Measurements from ENCODE around the gene BANK1.

Gene BANK1

DNA sequence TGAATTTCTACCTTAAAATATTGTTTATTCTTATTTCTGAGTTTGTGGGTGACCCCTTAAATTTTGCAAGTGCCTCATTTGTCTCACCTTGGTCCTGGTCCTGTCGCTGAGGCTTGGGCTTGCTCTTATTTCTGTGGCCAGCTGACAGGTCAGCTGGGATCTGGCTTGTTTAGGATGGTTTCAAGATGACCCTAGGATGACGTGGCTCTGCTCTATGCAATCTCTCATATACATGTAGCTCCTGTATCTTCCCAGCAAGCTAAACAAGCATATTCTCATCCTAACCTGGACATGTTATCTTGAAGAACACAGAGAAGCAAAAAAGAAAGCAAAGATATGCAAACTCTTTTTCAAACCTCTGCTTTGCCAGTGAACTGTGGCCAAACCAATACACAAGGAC lies 158.4 kb downstream of the BANK1 start:
- H3K36me3 ChIP-seq = no peaks in the 10 kb centered on the region
- H3K4me1 ChIP-seq = no peaks in the 10 kb centered on the region
- TF ChIP-seq, protein P1, sequence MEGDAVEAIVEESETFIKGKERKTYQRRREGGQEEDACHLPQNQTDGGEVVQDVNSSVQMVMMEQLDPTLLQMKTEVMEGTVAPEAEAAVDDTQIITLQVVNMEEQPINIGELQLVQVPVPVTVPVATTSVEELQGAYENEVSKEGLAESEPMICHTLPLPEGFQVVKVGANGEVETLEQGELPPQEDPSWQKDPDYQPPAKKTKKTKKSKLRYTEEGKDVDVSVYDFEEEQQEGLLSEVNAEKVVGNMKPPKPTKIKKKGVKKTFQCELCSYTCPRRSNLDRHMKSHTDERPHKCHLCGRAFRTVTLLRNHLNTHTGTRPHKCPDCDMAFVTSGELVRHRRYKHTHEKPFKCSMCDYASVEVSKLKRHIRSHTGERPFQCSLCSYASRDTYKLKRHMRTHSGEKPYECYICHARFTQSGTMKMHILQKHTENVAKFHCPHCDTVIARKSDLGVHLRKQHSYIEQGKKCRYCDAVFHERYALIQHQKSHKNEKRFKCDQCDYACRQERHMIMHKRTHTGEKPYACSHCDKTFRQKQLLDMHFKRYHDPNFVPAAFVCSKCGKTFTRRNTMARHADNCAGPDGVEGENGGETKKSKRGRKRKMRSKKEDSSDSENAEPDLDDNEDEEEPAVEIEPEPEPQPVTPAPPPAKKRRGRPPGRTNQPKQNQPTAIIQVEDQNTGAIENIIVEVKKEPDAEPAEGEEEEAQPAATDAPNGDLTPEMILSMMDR (IDR thresholded peaks at IDR 0.05; ENCODE audit: low read depth, low read length) = no peak

DNA sequence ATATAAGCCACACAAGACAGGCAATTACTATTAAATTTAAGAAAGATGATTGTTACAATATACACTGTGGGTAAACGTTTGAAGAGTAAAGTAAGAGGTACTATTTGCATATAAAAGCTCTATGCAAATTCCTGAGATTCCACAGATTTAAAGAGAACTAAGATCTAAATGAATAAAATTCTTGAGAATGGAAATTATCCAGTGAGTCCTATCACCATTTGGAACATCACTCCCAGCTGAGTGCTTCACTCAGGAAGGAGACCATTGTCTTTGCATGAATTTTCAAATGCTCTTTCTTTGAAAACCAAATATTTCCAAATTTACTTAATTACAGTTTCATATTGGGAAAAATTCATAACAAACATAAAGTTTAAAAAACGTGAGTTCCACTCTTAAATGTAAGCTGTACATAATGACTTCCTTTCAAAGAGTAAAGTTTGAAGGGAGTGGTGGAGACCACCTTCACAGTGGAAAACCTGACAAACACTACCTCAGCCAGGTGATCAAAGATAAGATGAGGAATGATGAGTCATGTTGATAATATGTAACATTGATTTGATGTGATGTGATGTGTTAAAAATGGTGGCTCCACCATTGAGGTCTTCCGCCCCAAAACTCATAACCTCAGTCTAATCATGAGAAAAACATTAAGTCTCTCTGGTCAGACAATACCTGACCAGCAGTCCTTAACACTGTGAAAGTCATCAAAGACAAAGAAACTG lies 159.9 kb downstream of the BANK1 start:
- Histone ChIP-seq H3K27me3 (no peaks in the 10 kb centered on the region), H3K4me3 (ENCODE audit: low read depth, low read length) (no peak overlapping the region), H3K9me3 (no peaks in the 10 kb centered on the region), H3K4me1 (peaks cover 4% of the 10 kb centered on the region; the same call in 1 of the 2 replicates), H3K36me3 (no peaks in the 10 kb centered on the region)
- DNase-seq = no peak
- TF ChIP-seq, protein P1 (IDR thresholded peaks at IDR 0.05; ENCODE audit: low read depth, low read length) = no peak

More for the DNA sequence above, 158.4 kb downstream of the BANK1 start:
- Histone ChIP-seq H3K4me3 (ENCODE audit: low read depth, low read length) (no peak overlapping the region), H3K27me3 (no peaks in the 10 kb centered on the region), H3K9me3 (no peaks in the 10 kb centered on the region)
- no peak for DNase-seq

DNA sequence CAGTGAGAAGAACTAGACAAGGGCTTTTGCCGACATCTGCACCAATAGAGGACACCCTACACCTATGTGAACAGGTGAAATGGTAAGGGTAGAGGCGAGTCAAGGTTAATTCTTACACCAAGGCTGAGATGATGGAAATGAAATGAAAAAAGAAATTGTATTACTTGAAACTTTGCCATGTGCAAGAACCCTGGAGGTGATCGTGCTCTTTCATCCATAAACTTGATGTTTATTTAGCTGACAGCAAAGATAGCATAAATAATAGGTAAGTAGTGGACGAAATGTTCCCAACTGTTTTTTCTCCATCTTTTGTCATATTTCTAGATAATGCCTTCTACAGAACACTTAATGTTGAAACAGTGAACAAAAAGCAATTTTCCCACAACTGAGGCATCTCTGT lies 162.5 kb downstream of the BANK1 start:
- Histone ChIP-seq H3K4me1 (peaks cover 7% of the 10 kb centered on the region), H3K9me3 (no peaks in the 10 kb centered on the region), H3K36me3 (no peaks in the 10 kb centered on the region), H3K27me3 (no peaks in the 10 kb centered on the region), H3K4me3 (ENCODE audit: low read depth, low read length) (no peak overlapping the region)
- TF ChIP-seq, protein P1 (IDR thresholded peaks at IDR 0.05; ENCODE audit: low read depth, low read length) = no peak
- DNase-seq = no peak

DNA sequence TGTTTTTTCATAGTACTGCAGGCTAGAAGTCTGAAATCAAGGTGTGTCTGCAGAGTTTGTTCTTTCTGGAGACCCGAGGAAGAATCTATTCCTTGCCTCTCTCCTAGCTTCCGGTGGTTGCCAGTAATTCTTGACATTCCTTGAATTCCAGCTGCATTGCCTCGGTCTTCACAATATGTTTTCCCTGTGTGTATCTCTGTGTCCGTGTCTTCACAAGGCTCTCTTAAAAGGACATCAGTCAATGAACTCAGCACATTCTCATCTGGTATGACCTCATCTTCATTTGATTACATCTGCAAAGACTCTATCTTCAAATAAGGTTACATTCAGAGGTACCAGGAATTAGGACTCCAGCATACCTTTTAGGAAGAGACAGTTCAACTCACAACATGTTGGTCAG lies 163.4 kb downstream of the BANK1 start:
- TF ChIP-seq, protein P1 (IDR thresholded peaks at IDR 0.05; ENCODE audit: low read depth, low read length) = no peak
- peaks cover 7% of the 10 kb centered on the region for H3K4me1 ChIP-seq

DNA sequence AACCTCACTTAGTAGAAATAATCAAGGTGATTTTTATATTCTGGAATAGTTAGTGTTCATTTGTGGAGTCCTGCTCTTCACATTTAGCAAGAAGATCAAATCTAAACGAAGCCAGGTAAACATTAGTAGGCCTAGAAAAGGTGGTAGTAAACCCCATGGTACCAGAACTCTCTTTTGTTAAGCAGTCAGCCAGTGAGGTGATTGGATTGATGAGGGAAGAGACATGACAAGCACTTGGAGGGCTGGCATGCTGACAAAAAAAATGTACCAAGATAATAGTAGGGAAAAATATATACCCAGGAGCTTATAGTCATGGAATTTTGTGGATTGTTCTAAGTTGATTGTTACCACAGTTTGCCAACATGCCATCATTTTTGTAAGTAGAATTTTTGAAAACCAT lies 163.8 kb downstream of the BANK1 start:
- Histone ChIP-seq H3K9me3 (no peaks in the 10 kb centered on the region), H3K27me3 (no peaks in the 10 kb centered on the region), H3K36me3 (no peaks in the 10 kb centered on the region), H3K4me3 (ENCODE audit: low read depth, low read length) (no peak overlapping the region), H3K4me1 (peaks cover 7% of the 10 kb centered on the region)
- TF ChIP-seq, protein P1 (IDR thresholded peaks at IDR 0.05; ENCODE audit: low read depth, low read length) = no peak
- DNase-seq = no peak

More for the DNA sequence above, 163.4 kb downstream of the BANK1 start:
- Histone ChIP-seq H3K36me3 (no peaks in the 10 kb centered on the region), H3K4me3 (ENCODE audit: low read depth, low read length) (no peak overlapping the region), H3K27me3 (no peaks in the 10 kb centered on the region), H3K9me3 (no peaks in the 10 kb centered on the region)
- DNase-seq = no peak

DNA sequence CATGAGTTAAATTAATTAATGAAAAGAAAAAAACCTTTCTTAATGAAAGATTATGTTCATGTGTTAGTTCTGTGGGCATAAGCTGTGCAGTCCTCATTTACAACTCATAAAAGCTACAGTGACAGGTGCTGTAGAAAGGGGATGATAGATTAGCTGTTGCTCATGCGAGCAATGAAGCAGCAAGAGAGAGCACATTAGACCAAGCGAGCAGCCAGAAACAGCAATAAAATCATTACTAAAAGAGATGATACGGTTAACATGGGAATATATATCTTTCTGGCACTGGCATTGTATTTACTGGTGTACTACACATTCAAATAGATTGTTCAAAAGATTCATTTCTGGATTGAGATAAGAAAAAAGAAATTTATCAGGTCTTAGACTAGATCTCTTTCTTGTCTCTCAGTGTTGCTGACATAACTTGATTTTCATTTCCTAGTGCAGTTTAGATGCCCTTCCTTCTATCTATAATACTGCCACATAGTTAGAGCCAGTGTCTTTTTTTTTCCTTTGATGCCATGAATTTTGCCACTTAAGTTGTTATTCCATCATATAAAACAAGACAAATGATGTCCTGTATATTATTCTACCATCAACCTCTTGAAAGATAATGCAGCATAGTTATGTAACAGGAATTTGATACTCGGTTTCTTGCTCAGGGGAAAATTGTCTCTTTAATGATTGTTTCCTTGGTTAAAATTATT lies 164.6 kb downstream of the BANK1 start:
- H3K4me3 ChIP-seq (ENCODE audit: low read depth, low read length) = no peak overlapping the region
- H3K9me3 ChIP-seq = no peaks in the 10 kb centered on the region
- no peaks in the 10 kb centered on the region for H3K27me3 ChIP-seq
- H3K36me3 ChIP-seq = no peaks in the 10 kb centered on the region
- TF ChIP-seq, protein P1 (IDR thresholded peaks at IDR 0.05; ENCODE audit: low read depth, low read length) = no peak
- DNase-seq = no peak
- H3K4me1 ChIP-seq = peaks cover 7% of the 10 kb centered on the region
